SIG-M5 treated with dmso at 0.1 percent for 504 hours (cell line): Measurements from ENCODE around the gene PHKB.
"Not testable (repeated sequence)": the region's sequence is repeated elsewhere in the genome, so short reads cannot be mapped to it uniquely, and the experiment has no call there.

Experiments used
- DNase-seq: peaks from one replicate; lab custom pipeline; 2025; ENCODE audit not compliant: unreplicated experiment; lab: John Stamatoyannopoulos, UW

Gene PHKB

GRCh38 chr16:47460711-47461597 is at the start of gene PHKB, which contains the start of gene ITFG1:
PHKB (plus strand) TSS chr16:47461331; CDS start chr16:47461351, 20 bp downstream.
ITFG1 (minus strand) TSS chr16:47461063; CDS start chr16:47461045, 18 bp downstream.
- DNase-seq, result peak; percentile 86

- DNase-seq, result no peak
These were observed 48.1 kb upstream of the PHKB start for GRCh38 chr16:47413041-47413440.

GRCh38 chr16:47416869-47417268 is 44.3 kb upstream of the PHKB start:
- DNase-seq, result no peak

GRCh38 chr16:47424846-47425245 is 36.3 kb upstream of the PHKB start:
- DNase-seq, result no peak

- no peak for DNase-seq
These were observed 34.3 kb upstream of the PHKB start for GRCh38 chr16:47426806-47427205.

GRCh38 chr16:47431960-47432359 is 29.2 kb upstream of the PHKB start:
- DNase-seq, result no peak

GRCh38 chr16:47434274-47434673 is 26.9 kb upstream of the PHKB start:
- DNase-seq, result not testable (repeated sequence)

- not testable (repeated sequence) for DNase-seq
These were observed 21.1 kb upstream of the PHKB start for GRCh38 chr16:47440066-47440465.

- DNase-seq, result not testable (repeated sequence)
These were observed 18.2 kb upstream of the PHKB start for GRCh38 chr16:47442884-47443283.

- DNase-seq, result no peak
These were observed 14.7 kb upstream of the PHKB start for GRCh38 chr16:47446431-47446830.

GRCh38 chr16:47448830-47449575 is 12.1 kb upstream of the PHKB start:
- no peak for DNase-seq

- no peak for DNase-seq
These were observed 11.3 kb upstream of the PHKB start for GRCh38 chr16:47449788-47450187.

- no peak for DNase-seq
These were observed 2.8 kb upstream of the PHKB start for GRCh38 chr16:47458331-47458730.

- DNase-seq, result no peak
These were observed 1.5 kb upstream of the PHKB start for GRCh38 chr16:47459603-47460002.

GRCh38 chr16:47460359-47460710 is 796 bp upstream of the PHKB start:
- DNase-seq, result no peak

- peak; percentile 59 for DNase-seq
These were observed 601 bp downstream of the PHKB start for GRCh38 chr16:47461598-47462266.

- no peak for DNase-seq
These were observed 2.9 kb downstream of the PHKB start for GRCh38 chr16:47463771-47464624.

- DNase-seq, result no peak
These were observed 4.9 kb downstream of the PHKB start for GRCh38 chr16:47465919-47466630.

GRCh38 chr16:47467501-47467900 is 6.4 kb downstream of the PHKB start:
- DNase-seq, result no peak
